IMR-90 (cell line): Measurements from ENCODE around the gene TNKS1BP1. TPM values are rescaled to one million over a fixed set of nuclear protein-coding genes. Genes with fewer than 3 reads are reported as not detected.

Experiments
- ATAC-seq: fragments of 200-7000 bp; cut with Tn5 transposase; 2 replicates; pipeline ENCODE4 v1.9.1; 2020; ENCODE audit warnings: low read depth, mild to moderate bottlenecking, moderate library complexity
- BruUV-seq: library from RNA; stranded (reverse); fragments of 400-500 nt; replicated peaks from 2 replicates; lab custom pipeline; 2021; lab: Mats Ljungman, UMichigan
- CTCF ChIA-PET: fragments of 300-600 bp; formaldehyde crosslinking; extraction: SDS; loops from one replicate; lab custom pipeline; 2021; ENCODE audit warnings: antibody characterized with exemption; lab: Yijun Ruan, JAX
- POLR2A ChIA-PET: fragments of 300-600 bp; sonication (Branson Sonifier 250); formaldehyde crosslinking; loops from one replicate; lab custom pipeline; 2022; ENCODE audit warnings: antibody characterized with exemption; ENCODE audit not compliant: unreplicated experiment; lab: Charles Lee
- DNase-seq: peaks from one replicate; pipeline ENCODE4 v3.0.0; 2013
- H2AFZ ChIP-seq: replicated peaks from 2 replicates; pipeline ENCODE3; 2013; ENCODE audit warnings: low read length, mild to moderate bottlenecking; ENCODE audit not compliant: poor library complexity
- H2AK5ac ChIP-seq: 2 replicates; pipeline ENCODE4 v1.6.1; 2013; ENCODE audit warnings: low read depth, low read length, inconsistent platforms
- H2AK9ac ChIP-seq: replicated peaks from 2 replicates; pipeline ENCODE3; 2013; ENCODE audit warnings: mild to moderate bottlenecking, low read depth, low read length, moderate library complexity; ENCODE audit not compliant: poor library complexity
- H2BK120ac ChIP-seq: 2 replicates; pipeline ENCODE4 v1.6.1; 2013; ENCODE audit warnings: low read depth, low read length, inconsistent platforms
- H2BK15ac ChIP-seq: 3 replicates; pipeline ENCODE4 v1.6.1; 2013; ENCODE audit warnings: low read depth, low read length, inconsistent platforms
- H2BK20ac ChIP-seq: 2 replicates; pipeline ENCODE4 v1.6.1; 2013; ENCODE audit warnings: low read depth, mild to moderate bottlenecking, inconsistent platforms, low read length, moderate library complexity
- H2BK5ac ChIP-seq: 2 replicates; pipeline ENCODE4 v1.6.1; 2013; ENCODE audit warnings: mild to moderate bottlenecking, low read depth, low read length, inconsistent platforms; ENCODE audit not compliant: poor library complexity, severe bottlenecking
- H3K14ac ChIP-seq: replicated peaks from 2 replicates; pipeline ENCODE4 v1.6.1; 2013; ENCODE audit warnings: low read depth, low read length, inconsistent platforms
- H3K18ac ChIP-seq: 2 replicates; pipeline ENCODE4 v1.6.1; 2013; ENCODE audit warnings: low read depth, low read length, control low read depth
- H3K23ac ChIP-seq: 2 replicates; pipeline ENCODE4 v1.6.1; 2013; ENCODE audit warnings: low read depth, low read length, inconsistent platforms
- H3K27ac ChIP-seq: 2 replicates; pipeline ENCODE4 v1.5.1; 2013; ENCODE audit warnings: mild to moderate bottlenecking, control low read depth, low read length; ENCODE audit not compliant: insufficient read depth
- H3K27me3 ChIP-seq: 2 replicates; pipeline ENCODE4 v1.6.1; 2013; ENCODE audit warnings: low read length; ENCODE audit not compliant: control insufficient read depth, insufficient read depth
- H3K36me3 ChIP-seq: 2 replicates; pipeline ENCODE4 v1.6.1; 2013; ENCODE audit warnings: low read length, mixed read lengths; ENCODE audit not compliant: control insufficient read depth, insufficient read depth
- H3K4ac ChIP-seq: 2 replicates; pipeline ENCODE4 v1.6.1; 2013; ENCODE audit warnings: low read depth, low read length, inconsistent platforms
- H3K4me1 ChIP-seq: 2 replicates; pipeline ENCODE4 v1.6.1; 2013; ENCODE audit warnings: low read length, mixed read lengths; ENCODE audit not compliant: control insufficient read depth, insufficient read depth
- H3K4me2 ChIP-seq: 2 replicates; pipeline ENCODE4 v1.6.1; 2013; ENCODE audit warnings: low read depth, mild to moderate bottlenecking, control low read depth, low read length, moderate library complexity
- H3K4me3 ChIP-seq: 2 replicates; pipeline ENCODE4 v1.5.1; 2013; ENCODE audit warnings: low read depth, mild to moderate bottlenecking, control low read depth, low read length, moderate library complexity; ENCODE audit not compliant: insufficient read depth
- H3K56ac ChIP-seq: 2 replicates; pipeline ENCODE4 v1.6.1; 2013; ENCODE audit warnings: low read length, inconsistent platforms; ENCODE audit not compliant: insufficient read depth; ENCODE audit errors: extremely low read depth
- H3K79me1 ChIP-seq, 2 experiments: 2 replicates each; pipeline ENCODE4 v1.6.1; 2013; ENCODE audit warnings: low read length in 2 of 2, inconsistent platforms in 1 of 2, low read depth in 1 of 2
- H3K9ac ChIP-seq: 2 replicates; pipeline ENCODE4 v1.6.1; 2013; ENCODE audit warnings: low read depth, low read length, control low read depth
- H3K9me1 ChIP-seq: 2 replicates; pipeline ENCODE4 v1.6.1; 2013; ENCODE audit warnings: low read length, inconsistent platforms; ENCODE audit not compliant: insufficient read depth
- H3K9me3 ChIP-seq: 2 replicates; pipeline ENCODE4 v1.6.1; 2013; ENCODE audit warnings: low read length; ENCODE audit not compliant: control insufficient read depth, insufficient read depth
- H4K20me1 ChIP-seq: 2 replicates; pipeline ENCODE4 v1.6.1; 2013; ENCODE audit warnings: low read length, inconsistent platforms; ENCODE audit not compliant: insufficient read depth
- H4K5ac ChIP-seq: 2 replicates; pipeline ENCODE4 v1.6.1; 2013; ENCODE audit warnings: mild to moderate bottlenecking, low read depth, low read length, control low read depth
- H4K8ac ChIP-seq, 2 experiments: 2 replicates each; pipeline ENCODE4 v1.6.1; 2013; ENCODE audit warnings: low read depth in 2 of 2, low read length in 2 of 2, control low read depth in 1 of 2, inconsistent platforms in 1 of 2
- H4K91ac ChIP-seq: 2 replicates; pipeline ENCODE4 v1.6.1; 2013; ENCODE audit warnings: low read depth, low read length, inconsistent platforms; ENCODE audit not compliant: insufficient read depth
- FOS ChIP-seq: fragments of 150-350 bp; IDR thresholded peaks from 2 replicates; pipeline ENCODE4 v1.6.1; 2016; ENCODE audit warnings: low read depth, low read length
- NFE2L2 ChIP-seq: fragments of 150-350 bp; IDR thresholded peaks from 2 replicates; pipeline ENCODE4 v1.6.1; 2016; ENCODE audit warnings: low read depth, mild to moderate bottlenecking, low read length
- SMC3 ChIP-seq: fragments of 150-350 bp; IDR thresholded peaks from 2 replicates; pipeline ENCODE4 v1.6.1; 2016; ENCODE audit warnings: low read depth, mild to moderate bottlenecking, antibody characterized with exemption, low read length, moderate library complexity
- WGBS, 2 experiments: methylation state at CpG; one replicate each; pipeline versions ENCODE4 v1.1.5 to v1.1.7; 2013; ENCODE audit warnings: missing lambda C conversion rate in 2 of 2; ENCODE audit not compliant: insufficient read length in 1 of 2; ENCODE audit errors: extremely low coverage in 2 of 2; 5-methylcytosine and 5-hydroxymethylcytosine counted together
- dilution Hi-C: fragments of 300-500 bp; cut with HindIII; formaldehyde crosslinking; loops from one replicate; pipeline ENCODE4 v1.14.3; 2018; ENCODE audit warnings: low sequenced_read_pairs; ENCODE audit not compliant: unreplicated experiment
- in situ Hi-C: fragments of 300-500 bp; cut with MboI; formaldehyde crosslinking; loops from 3 replicates; pipeline ENCODE4 v1.14.3; 2019; ENCODE audit warnings: low sequenced_read_pairs, inconsistent platforms, mixed read lengths
- intact Hi-C: fragments of 100-400 bp; cut with micrococcal nuclease; formaldehyde crosslinking; loops from 2 replicates; pipeline ENCODE4 v1.10.0; 2022
- polyA plus RNA-seq, 3 experiments: library from polyadenylated mRNA; depleted of rRNA; stranded (reverse); fragments of >200 nt; gene quantifications; 2 replicates each; pipeline ENCODE4 v1.2.3, GENCODE V29; 2012; ENCODE audit warnings: low replicate concordance in 1 of 3
- total RNA-seq: library from RNA; depleted of rRNA; stranded (reverse); fragments of >200 nt; gene quantifications from 2 replicates; pipeline ENCODE4 v1.2.3, GENCODE V29; 2012

Gene TNKS1BP1
- total and polyA plus RNA-seq, 2 of the 4 experiments (the other 2 are of a cell fraction): 31.7 to 71.4 TPM

GRCh38 chr11:57353036-57353435 is 28.3 kb upstream of the TNKS1BP1 start:
- Histone ChIP-seq H3K14ac (no peak overlapping the region), H2BK5ac (no peak overlapping the region), H2AK9ac (no peak overlapping the region), H3K4me3 (no peak overlapping the region), H3K9me1 (no peaks in the 10 kb centered on the region), H3K79me1 (no peaks in the 10 kb centered on the region), H3K23ac (no peak overlapping the region), H2BK20ac (no peak overlapping the region), H3K18ac (no peak overlapping the region), H4K5ac (no peak overlapping the region), H3K4me1 (peaks cover 2% of the 10 kb centered on the region; the same call in 1 of the 2 replicates), H4K91ac (no peak overlapping the region), H4K8ac (no peak overlapping the region), H3K9me3 (peaks cover 5% of the 10 kb centered on the region; the same call in 1 of the 2 replicates), H3K9ac (no peak overlapping the region), H2BK15ac (no peak overlapping the region), H3K27me3 (peaks cover 30% of the 10 kb centered on the region), H2BK120ac (no peak overlapping the region), H3K36me3 (no peaks in the 10 kb centered on the region), H3K27ac (no peak overlapping the region), H2AK5ac (no peak overlapping the region), H3K4me2 (no peak overlapping the region), H4K20me1 (no peaks in the 10 kb centered on the region), H2AFZ (no peak overlapping the region), H3K4ac (no peak overlapping the region), H3K56ac (no peak overlapping the region)
- in situ Hi-C loops (loop anchor here (25.0 kb wide), 1 partner anchor 516 kb away; no protein-coding TSS in a partner anchor), intact Hi-C loops (loop anchor here (5.0 kb wide), 1 partner anchor 511 kb away; no protein-coding TSS in a partner anchor), dilution Hi-C loops (no loop called here)
- ChIA-PET POLR2A (no interaction called here), CTCF (interaction anchor here (0.8 kb wide), 1 partner anchor 103 kb away, joined by 3 read pairs; no protein-coding TSS in a partner anchor)
- ATAC-seq (no peak), DNase-seq (no peak)
- TF ChIP-seq FOS: no peak
- TF ChIP-seq SMC3: no peak
- TF ChIP-seq NFE2L2: no peak
- WGBS, 2 experiments: no CpG with 5 or more reads among the region's 5 CpGs
- BruUV-seq: no TSS peak
